IMR-90 (cell line): ENCODE measurements around the gene DNM3.

ENCODE experiments used
- BHLHE40 ChIP-seq: fragments of 150-350 bp; IDR thresholded peaks from 2 replicates; pipeline ENCODE4 v1.6.1; 2016; ENCODE audit warnings: mild to moderate bottlenecking, low read depth, low read length
- CEBPB ChIP-seq: IDR thresholded peaks from 2 replicates; pipeline ENCODE4 v1.6.1; 2012; ENCODE audit warnings: low read depth, low read length, improper control_type of control experiment
- CTCF ChIP-seq: conservative IDR thresholded peaks from 2 replicates; pipeline ENCODE4 v1.5.1; 2012; ENCODE audit warnings: mild to moderate bottlenecking, low read depth, low read length, improper control_type of control experiment
- ELK1 ChIP-seq: fragments of 150-350 bp; IDR thresholded peaks from 2 replicates; pipeline ENCODE4 v1.6.1; 2016; ENCODE audit warnings: low read depth, mild to moderate bottlenecking, low read length, moderate library complexity, borderline replicate concordance
- FOS ChIP-seq: fragments of 150-350 bp; IDR thresholded peaks from 2 replicates; pipeline ENCODE4 v1.6.1; 2016; ENCODE audit warnings: low read depth, low read length
- MAFK ChIP-seq: IDR thresholded peaks from 2 replicates; pipeline ENCODE4 v1.6.1; 2012; ENCODE audit warnings: low read depth, low read length, improper control_type of control experiment
- MAZ ChIP-seq: IDR thresholded peaks from 2 replicates; pipeline ENCODE4 v1.6.1; 2012; ENCODE audit warnings: low read depth, mild to moderate bottlenecking, low read length, improper control_type of control experiment, moderate library complexity, borderline replicate concordance
- MXI1 ChIP-seq: IDR thresholded peaks from 2 replicates; pipeline ENCODE4 v1.6.1; 2012; ENCODE audit warnings: low read depth, mild to moderate bottlenecking, low read length, moderate library complexity, borderline replicate concordance
- NFE2L2 ChIP-seq: fragments of 150-350 bp; IDR thresholded peaks from 2 replicates; pipeline ENCODE4 v1.6.1; 2016; ENCODE audit warnings: low read depth, mild to moderate bottlenecking, low read length
- POLR2A ChIP-seq: IDR thresholded peaks from 2 replicates; pipeline ENCODE4 v1.6.1; 2012; ENCODE audit warnings: mild to moderate bottlenecking, low read depth, low read length
- RAD21 ChIP-seq: IDR thresholded peaks from 2 replicates; pipeline ENCODE4 v1.6.1; 2012; ENCODE audit warnings: low read length, improper control_type of control experiment
- SMC3 ChIP-seq: fragments of 150-350 bp; IDR thresholded peaks from 2 replicates; pipeline ENCODE4 v1.6.1; 2016; ENCODE audit warnings: low read depth, mild to moderate bottlenecking, antibody characterized with exemption, low read length, moderate library complexity
- USF2 ChIP-seq: fragments of 150-350 bp; IDR thresholded peaks from 2 replicates; pipeline ENCODE4 v1.6.1; 2017; ENCODE audit warnings: mild to moderate bottlenecking, antibody characterized with exemption, low read length, low read depth

GRCh38 chr1:172375211-172375631 is 533.9 kb downstream of the DNM3 start:
- no peak for TF ChIP-seq CTCF
- no peak for TF ChIP-seq MXI1
- TF ChIP-seq ELK1, result no peak
- TF ChIP-seq USF2, result no peak
- TF ChIP-seq BHLHE40, result no peak
- TF ChIP-seq POLR2A, result no peak
- no peak for TF ChIP-seq CEBPB
- no peak for TF ChIP-seq MAFK
- TF ChIP-seq FOS, result no peak
- no peak for TF ChIP-seq SMC3
- no peak for TF ChIP-seq MAZ
- TF ChIP-seq NFE2L2, result no peak
- no peak for TF ChIP-seq RAD21
